ENCODE measurements around the gene PLD2. TPM values are rescaled to one million over a fixed set of nuclear protein-coding genes. Genes with fewer than 3 reads are reported as not detected.
A peak's percentile ranks its signal among the peaks of the same experiment; 100 is the strongest.
"Not testable (repeated sequence)": the region's sequence is repeated elsewhere in the genome, so short reads cannot be mapped to it uniquely, and the experiment has no call there.

Gene PLD2
- total and polyA plus RNA-seq, 7 donors: 2.4 to 7.5 (median 3.8) TPM

- DNase-seq: peak in 1 of 2 donors; percentile 24
- TF ChIP-seq CTCF (IDR thresholded peaks at IDR 0.05): no peak
- no peak overlapping the region for H3K4me3 ChIP-seq
- peaks cover 0 to 22% of the 10 kb centered on the region in 2 donors for H3K36me3 ChIP-seq (ENCODE audit: insufficient read depth in 1 of 2, low read depth in 1 of 2)
- H3K9me3 ChIP-seq: no peaks in the 10 kb centered on the region
- intact Hi-C loops (cut with DNase I): no loop called here
- H3K27ac ChIP-seq: no peak overlapping the region
- no peaks in the 10 kb centered on the region for H3K4me1 ChIP-seq
- WGBS, 3 donors: 75 to 90% (median 77%) methylated on average over 3 of the region's 3 CpGs
- H3K27me3 ChIP-seq (ENCODE audit: insufficient read depth in 3 of 3, low read length in 2 of 3): no peaks in the 10 kb centered on the region
- ATAC-seq: no peak
Observed at GRCh38 chr17:4822835-4823234, 15.9 kb downstream of the PLD2 start.

GRCh38 chr17:4823373-4824089, 16.6 kb downstream of the PLD2 start:
- H3K36me3 ChIP-seq (ENCODE audit: insufficient read depth in 1 of 2, low read depth in 1 of 2): peaks cover 0 to 20% of the 10 kb centered on the region in 2 donors
- 83 to 84% (median 83%) methylated on average over 12 of the region's 12 CpGs for WGBS, 3 donors
- H3K27ac ChIP-seq: no peak overlapping the region
- ATAC-seq (no peak), DNase-seq (peak in 1 of 2 donors; percentile 24)
- intact Hi-C loops (cut with DNase I): no loop called here
- H3K9me3 ChIP-seq: no peaks in the 10 kb centered on the region
- TF ChIP-seq CTCF (IDR thresholded peaks at IDR 0.05): no peak
- H3K4me1 ChIP-seq: no peaks in the 10 kb centered on the region
- H3K4me3 ChIP-seq: no peak overlapping the region
- no peaks in the 10 kb centered on the region for H3K27me3 ChIP-seq (ENCODE audit: insufficient read depth in 3 of 3, low read length in 2 of 3)

- Histone ChIP-seq H3K36me3 (ENCODE audit: insufficient read depth in 1 of 2, low read depth in 1 of 2) (peaks cover 0 to 4% of the 10 kb centered on the region in 2 donors), H3K27me3 (ENCODE audit: insufficient read depth in 3 of 3, low read length in 2 of 3) (no peaks in the 10 kb centered on the region), H3K4me3 (no peak overlapping the region), H3K4me1 (no peaks in the 10 kb centered on the region), H3K27ac (no peak overlapping the region), H3K9me3 (no peaks in the 10 kb centered on the region)
- no peak for TF ChIP-seq CTCF (IDR thresholded peaks at IDR 0.05)
- WGBS, 3 donors: 67 to 72% (median 68%) methylated on average over 8 of the region's 8 CpGs
- DNase-seq: no peak
- intact Hi-C loops (cut with DNase I): no loop called here
- ATAC-seq: no peak
Observed at GRCh38 chr17:4827399-4827798, 20.4 kb downstream of the PLD2 start.

GRCh38 chr17:4832829-4833177, 25.9 kb downstream of the PLD2 start:
- Histone ChIP-seq H3K4me1 (peaks cover 20% of the 10 kb centered on the region), H3K4me3 (peak overlapping the region; percentile 98), H3K27ac (peak overlapping the region; percentile 94)
- 0 to 2% (median 0%) methylated on average over 8 to 10 of the region's 17 CpGs for WGBS, 3 donors
- not testable (repeated sequence) for DNase-seq; ATAC-seq; H3K27me3 ChIP-seq (ENCODE audit: insufficient read depth in 3 of 3, low read length in 2 of 3); H3K36me3 ChIP-seq (ENCODE audit: insufficient read depth in 1 of 2, low read depth in 1 of 2); H3K9me3 ChIP-seq
- intact Hi-C loops (cut with DNase I): loop anchor here (10.0 kb wide), 1 partner anchor 52 kb away; no protein-coding TSS in a partner anchor

GRCh38 chr17:4833178-4833940, 26.4 kb downstream of the PLD2 start, which contains the start of gene MINK1:
Gene MINK1, plus strand, starts transcription at chr17:4833340. Its CDS starts 244 bp downstream, at chr17:4833584.
- DNase-seq (peak; percentile 91 to 95), ATAC-seq (peak; percentile 98 to 99 (median 98))
- Histone ChIP-seq H3K27me3 (ENCODE audit: insufficient read depth in 3 of 3, low read length in 2 of 3) (no peaks in the 10 kb centered on the region), H3K4me3 (peak within 1 kb of the TSS; percentile 98), H3K36me3 (ENCODE audit: insufficient read depth in 1 of 2, low read depth in 1 of 2) (no peaks in the 10 kb centered on the region), H3K9me3 (no peaks in the 10 kb centered on the region), H3K27ac (peak within 1 kb of the TSS; percentile 94), H3K4me1 (peaks cover 25% of the 10 kb centered on the region)
- WGBS, 3 donors: 0 to 1% (median 0%) methylated on average over 39 to 91 of the region's 91 CpGs
- TF ChIP-seq CTCF (IDR thresholded peaks at IDR 0.05): no peak
- intact Hi-C loops (cut with DNase I): loop anchor here (10.0 kb wide), 1 partner anchor 51 kb away; no protein-coding TSS in a partner anchor
